Right lobe of liver (tissue), 4 donors: ENCODE results near the gene RGS6.

Source experiments
- CTCF ChIP-seq, 4 donors: fragments of 200-600 bp in 3 of 4; fragments of 450-650 bp in 1 of 4; IDR thresholded peaks; one replicate each; pipeline versions ENCODE4 v1.5.1 to v1.8.0; 2016 to 2022; ENCODE audit warnings: antibody characterized with exemption in 4 of 4, mild to moderate bottlenecking in 2 of 4
- POLR2A ChIP-seq: fragments of 450-650 bp; IDR thresholded peaks from one replicate; pipeline ENCODE4 v1.6.1; 2017; ENCODE audit warnings: antibody characterized with exemption, mild to moderate bottlenecking
- donor health status: DM: no; HTN: no; CAD: no.
- donor health status: DM: no; HTN: no; CAD: no.
- donor health status: DM: no; HTN: yes; CAD: no.

- no peak for TF ChIP-seq CTCF (IDR thresholded peaks at IDR 0.05)
- no peak for TF ChIP-seq POLR2A
Measured at GRCh38 chr14:72369106-72369505, 436.9 kb downstream of the RGS6 start.
